GM23338 (cell line): ENCODE data around the gene C22orf39.

ENCODE experiments used
- EZH2 ChIP-seq: fragments of 200-600 bp; sonication (generic); IDR thresholded peaks from one replicate; pipeline ENCODE4 v1.8.0; 2017; ENCODE audit warnings: antibody characterized with exemption, mild to moderate bottlenecking, low read depth; ENCODE audit not compliant: unreplicated experiment
- EZH2phosphoT487 ChIP-seq: fragments of 200-600 bp; sonication (generic); IDR thresholded peaks from one replicate; pipeline ENCODE4 v1.8.1; 2018; ENCODE audit warnings: antibody characterized with exemption; ENCODE audit not compliant: unreplicated experiment
- JUNB ChIP-seq: IDR thresholded peaks from one replicate; pipeline ENCODE4 v1.6.1; 2016; ENCODE audit warnings: antibody characterized with exemption; ENCODE audit not compliant: unreplicated experiment
- NANOG ChIP-seq: IDR thresholded peaks from 2 replicates; pipeline ENCODE4 v1.6.1; 2016; ENCODE audit warnings: antibody characterized with exemption, borderline replicate concordance
- POLR2AphosphoS5 ChIP-seq: IDR thresholded peaks from 2 replicates; pipeline ENCODE4 v1.6.1; 2016; ENCODE audit warnings: antibody characterized with exemption, low read depth
- STAT1 ChIP-seq: IDR thresholded peaks from one replicate; pipeline ENCODE4 v1.6.1; 2016; ENCODE audit warnings: antibody characterized with exemption; ENCODE audit not compliant: unreplicated experiment
- ZNF114 ChIP-seq: fragments of 250-450 bp; sonication (Bioruptor Pico); IDR thresholded peaks from 2 replicates; pipeline ENCODE4 v1.5.0; 2020; ENCODE audit warnings: mild to moderate bottlenecking, moderate library complexity
- ZNF331 ChIP-seq: fragments of 250-450 bp; sonication (Bioruptor Pico); IDR thresholded peaks from 2 replicates; pipeline ENCODE4 v1.5.0; 2020; ENCODE audit warnings: low read depth, mild to moderate bottlenecking, moderate library complexity
- TF ChIP-seq, protein P1 (sequence below), 2 experiments: fragments of 200-600 bp in 1 of 2; sonication (generic) in 1 of 2; conservative IDR thresholded peaks; 2 replicates each; pipeline versions ENCODE4 v1.5.1 to v1.6.1; 2016 to 2017; ENCODE audit warnings: antibody characterized with exemption in 2 of 2, low read depth in 2 of 2, mild to moderate bottlenecking in 2 of 2, moderate library complexity in 1 of 2
- TF ChIP-seq, protein P2 (sequence below): IDR thresholded peaks from one replicate; pipeline ENCODE4 v1.6.1; 2018; ENCODE audit warnings: antibody characterized with exemption; ENCODE audit not compliant: unreplicated experiment
- TF ChIP-seq, protein P3 (sequence below): IDR thresholded peaks from 2 replicates; pipeline ENCODE4 v1.6.1; 2016; ENCODE audit warnings: antibody characterized with exemption
- TF ChIP-seq, protein P4 (sequence below): fragments of 250-450 bp; sonication (Bioruptor Pico); IDR thresholded peaks from 2 replicates; pipeline ENCODE4 v1.5.0; 2020; ENCODE audit warnings: mild to moderate bottlenecking, moderate library complexity

DNA sequence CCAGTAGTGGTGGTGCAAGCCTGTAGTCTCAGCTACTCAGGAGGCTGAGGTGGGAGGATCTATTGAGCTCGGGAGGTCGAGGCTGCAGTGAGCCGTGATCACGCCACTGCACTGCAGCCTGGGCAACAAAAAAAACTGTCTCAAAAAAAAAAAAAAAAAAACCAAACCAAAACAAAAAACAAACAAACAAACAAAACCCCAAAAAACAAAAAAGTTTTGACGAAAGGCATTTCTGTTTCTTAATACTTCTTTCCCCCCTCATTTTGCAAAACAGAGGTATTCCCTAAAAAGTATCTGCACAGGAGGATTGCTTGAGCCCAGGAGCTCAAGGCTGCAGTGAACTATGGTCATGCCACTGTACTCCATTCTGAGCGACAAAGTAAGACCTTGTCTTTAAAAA lies 27.2 kb downstream of the C22orf39 start:
- TF ChIP-seq, protein P1, sequence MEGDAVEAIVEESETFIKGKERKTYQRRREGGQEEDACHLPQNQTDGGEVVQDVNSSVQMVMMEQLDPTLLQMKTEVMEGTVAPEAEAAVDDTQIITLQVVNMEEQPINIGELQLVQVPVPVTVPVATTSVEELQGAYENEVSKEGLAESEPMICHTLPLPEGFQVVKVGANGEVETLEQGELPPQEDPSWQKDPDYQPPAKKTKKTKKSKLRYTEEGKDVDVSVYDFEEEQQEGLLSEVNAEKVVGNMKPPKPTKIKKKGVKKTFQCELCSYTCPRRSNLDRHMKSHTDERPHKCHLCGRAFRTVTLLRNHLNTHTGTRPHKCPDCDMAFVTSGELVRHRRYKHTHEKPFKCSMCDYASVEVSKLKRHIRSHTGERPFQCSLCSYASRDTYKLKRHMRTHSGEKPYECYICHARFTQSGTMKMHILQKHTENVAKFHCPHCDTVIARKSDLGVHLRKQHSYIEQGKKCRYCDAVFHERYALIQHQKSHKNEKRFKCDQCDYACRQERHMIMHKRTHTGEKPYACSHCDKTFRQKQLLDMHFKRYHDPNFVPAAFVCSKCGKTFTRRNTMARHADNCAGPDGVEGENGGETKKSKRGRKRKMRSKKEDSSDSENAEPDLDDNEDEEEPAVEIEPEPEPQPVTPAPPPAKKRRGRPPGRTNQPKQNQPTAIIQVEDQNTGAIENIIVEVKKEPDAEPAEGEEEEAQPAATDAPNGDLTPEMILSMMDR (conservative IDR thresholded peaks at IDR 0.05; ENCODE audit: low read depth in 2 of 2) = no peak
- TF ChIP-seq EZH2phosphoT487 (no peak), POLR2AphosphoS5 (no peak), JUNB (no peak), EZH2 (no peak), NANOG (no peak), ZNF331 (CRISPR knock-in tag) (no peak), STAT1 (no peak), ZNF114 (no peak)
- TF ChIP-seq, protein P2, sequence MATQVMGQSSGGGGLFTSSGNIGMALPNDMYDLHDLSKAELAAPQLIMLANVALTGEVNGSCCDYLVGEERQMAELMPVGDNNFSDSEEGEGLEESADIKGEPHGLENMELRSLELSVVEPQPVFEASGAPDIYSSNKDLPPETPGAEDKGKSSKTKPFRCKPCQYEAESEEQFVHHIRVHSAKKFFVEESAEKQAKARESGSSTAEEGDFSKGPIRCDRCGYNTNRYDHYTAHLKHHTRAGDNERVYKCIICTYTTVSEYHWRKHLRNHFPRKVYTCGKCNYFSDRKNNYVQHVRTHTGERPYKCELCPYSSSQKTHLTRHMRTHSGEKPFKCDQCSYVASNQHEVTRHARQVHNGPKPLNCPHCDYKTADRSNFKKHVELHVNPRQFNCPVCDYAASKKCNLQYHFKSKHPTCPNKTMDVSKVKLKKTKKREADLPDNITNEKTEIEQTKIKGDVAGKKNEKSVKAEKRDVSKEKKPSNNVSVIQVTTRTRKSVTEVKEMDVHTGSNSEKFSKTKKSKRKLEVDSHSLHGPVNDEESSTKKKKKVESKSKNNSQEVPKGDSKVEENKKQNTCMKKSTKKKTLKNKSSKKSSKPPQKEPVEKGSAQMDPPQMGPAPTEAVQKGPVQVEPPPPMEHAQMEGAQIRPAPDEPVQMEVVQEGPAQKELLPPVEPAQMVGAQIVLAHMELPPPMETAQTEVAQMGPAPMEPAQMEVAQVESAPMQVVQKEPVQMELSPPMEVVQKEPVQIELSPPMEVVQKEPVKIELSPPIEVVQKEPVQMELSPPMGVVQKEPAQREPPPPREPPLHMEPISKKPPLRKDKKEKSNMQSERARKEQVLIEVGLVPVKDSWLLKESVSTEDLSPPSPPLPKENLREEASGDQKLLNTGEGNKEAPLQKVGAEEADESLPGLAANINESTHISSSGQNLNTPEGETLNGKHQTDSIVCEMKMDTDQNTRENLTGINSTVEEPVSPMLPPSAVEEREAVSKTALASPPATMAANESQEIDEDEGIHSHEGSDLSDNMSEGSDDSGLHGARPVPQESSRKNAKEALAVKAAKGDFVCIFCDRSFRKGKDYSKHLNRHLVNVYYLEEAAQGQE = no peak
- TF ChIP-seq, protein P3, sequence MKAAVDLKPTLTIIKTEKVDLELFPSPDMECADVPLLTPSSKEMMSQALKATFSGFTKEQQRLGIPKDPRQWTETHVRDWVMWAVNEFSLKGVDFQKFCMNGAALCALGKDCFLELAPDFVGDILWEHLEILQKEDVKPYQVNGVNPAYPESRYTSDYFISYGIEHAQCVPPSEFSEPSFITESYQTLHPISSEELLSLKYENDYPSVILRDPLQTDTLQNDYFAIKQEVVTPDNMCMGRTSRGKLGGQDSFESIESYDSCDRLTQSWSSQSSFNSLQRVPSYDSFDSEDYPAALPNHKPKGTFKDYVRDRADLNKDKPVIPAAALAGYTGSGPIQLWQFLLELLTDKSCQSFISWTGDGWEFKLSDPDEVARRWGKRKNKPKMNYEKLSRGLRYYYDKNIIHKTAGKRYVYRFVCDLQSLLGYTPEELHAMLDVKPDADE = no peak
- TF ChIP-seq, protein P4, sequence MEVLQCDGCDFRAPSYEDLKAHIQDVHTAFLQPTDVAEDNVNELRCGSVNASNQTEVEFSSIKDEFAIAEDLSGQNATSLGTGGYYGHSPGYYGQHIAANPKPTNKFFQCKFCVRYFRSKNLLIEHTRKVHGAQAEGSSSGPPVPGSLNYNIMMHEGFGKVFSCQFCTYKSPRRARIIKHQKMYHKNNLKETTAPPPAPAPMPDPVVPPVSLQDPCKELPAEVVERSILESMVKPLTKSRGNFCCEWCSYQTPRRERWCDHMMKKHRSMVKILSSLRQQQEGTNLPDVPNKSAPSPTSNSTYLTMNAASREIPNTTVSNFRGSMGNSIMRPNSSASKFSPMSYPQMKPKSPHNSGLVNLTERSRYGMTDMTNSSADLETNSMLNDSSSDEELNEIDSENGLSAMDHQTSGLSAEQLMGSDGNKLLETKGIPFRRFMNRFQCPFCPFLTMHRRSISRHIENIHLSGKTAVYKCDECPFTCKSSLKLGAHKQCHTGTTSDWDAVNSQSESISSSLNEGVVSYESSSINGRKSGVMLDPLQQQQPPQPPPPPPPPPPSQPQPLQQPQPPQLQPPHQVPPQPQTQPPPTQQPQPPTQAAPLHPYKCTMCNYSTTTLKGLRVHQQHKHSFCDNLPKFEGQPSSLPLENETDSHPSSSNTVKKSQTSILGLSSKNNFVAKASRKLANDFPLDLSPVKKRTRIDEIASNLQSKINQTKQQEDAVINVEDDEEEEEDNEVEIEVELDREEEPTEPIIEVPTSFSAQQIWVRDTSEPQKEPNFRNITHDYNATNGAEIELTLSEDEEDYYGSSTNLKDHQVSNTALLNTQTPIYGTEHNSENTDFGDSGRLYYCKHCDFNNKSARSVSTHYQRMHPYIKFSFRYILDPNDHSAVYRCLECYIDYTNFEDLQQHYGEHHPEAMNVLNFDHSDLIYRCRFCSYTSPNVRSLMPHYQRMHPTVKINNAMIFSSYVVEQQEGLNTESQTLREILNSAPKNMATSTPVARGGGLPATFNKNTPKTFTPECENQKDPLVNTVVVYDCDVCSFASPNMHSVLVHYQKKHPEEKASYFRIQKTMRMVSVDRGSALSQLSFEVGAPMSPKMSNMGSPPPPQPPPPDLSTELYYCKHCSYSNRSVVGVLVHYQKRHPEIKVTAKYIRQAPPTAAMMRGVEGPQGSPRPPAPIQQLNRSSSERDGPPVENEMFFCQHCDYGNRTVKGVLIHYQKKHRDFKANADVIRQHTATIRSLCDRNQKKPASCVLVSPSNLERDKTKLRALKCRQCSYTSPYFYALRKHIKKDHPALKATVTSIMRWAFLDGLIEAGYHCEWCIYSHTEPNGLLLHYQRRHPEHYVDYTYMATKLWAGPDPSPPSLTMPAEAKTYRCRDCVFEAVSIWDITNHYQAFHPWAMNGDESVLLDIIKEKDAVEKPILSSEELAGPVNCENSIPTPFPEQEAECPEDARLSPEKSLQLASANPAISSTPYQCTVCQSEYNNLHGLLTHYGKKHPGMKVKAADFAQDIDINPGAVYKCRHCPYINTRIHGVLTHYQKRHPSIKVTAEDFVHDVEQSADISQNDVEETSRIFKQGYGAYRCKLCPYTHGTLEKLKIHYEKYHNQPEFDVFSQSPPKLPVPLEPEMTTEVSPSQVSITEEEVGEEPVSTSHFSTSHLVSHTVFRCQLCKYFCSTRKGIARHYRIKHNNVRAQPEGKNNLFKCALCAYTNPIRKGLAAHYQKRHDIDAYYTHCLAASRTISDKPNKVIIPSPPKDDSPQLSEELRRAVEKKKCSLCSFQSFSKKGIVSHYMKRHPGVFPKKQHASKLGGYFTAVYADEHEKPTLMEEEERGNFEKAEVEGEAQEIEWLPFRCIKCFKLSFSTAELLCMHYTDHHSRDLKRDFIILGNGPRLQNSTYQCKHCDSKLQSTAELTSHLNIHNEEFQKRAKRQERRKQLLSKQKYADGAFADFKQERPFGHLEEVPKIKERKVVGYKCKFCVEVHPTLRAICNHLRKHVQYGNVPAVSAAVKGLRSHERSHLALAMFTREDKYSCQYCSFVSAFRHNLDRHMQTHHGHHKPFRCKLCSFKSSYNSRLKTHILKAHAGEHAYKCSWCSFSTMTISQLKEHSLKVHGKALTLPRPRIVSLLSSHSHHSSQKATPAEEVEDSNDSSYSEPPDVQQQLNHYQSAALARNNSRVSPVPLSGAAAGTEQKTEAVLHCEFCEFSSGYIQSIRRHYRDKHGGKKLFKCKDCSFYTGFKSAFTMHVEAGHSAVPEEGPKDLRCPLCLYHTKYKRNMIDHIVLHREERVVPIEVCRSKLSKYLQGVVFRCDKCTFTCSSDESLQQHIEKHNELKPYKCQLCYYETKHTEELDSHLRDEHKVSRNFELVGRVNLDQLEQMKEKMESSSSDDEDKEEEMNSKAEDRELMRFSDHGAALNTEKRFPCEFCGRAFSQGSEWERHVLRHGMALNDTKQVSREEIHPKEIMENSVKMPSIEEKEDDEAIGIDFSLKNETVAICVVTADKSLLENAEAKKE (CRISPR knock-in tag) = no peak
